Testis (tissue), 3 donors: ENCODE measurements around the gene RBFOX1. TPM values are rescaled to one million over a fixed set of nuclear protein-coding genes. Genes with fewer than 3 reads are reported as not detected.

Source experiments
- DNase-seq: peaks from one replicate; pipeline ENCODE4 v3.0.0-alpha.2; 2019
- H3K27ac ChIP-seq, 2 donors: fragments of 200-600 bp; sonication (generic); one replicate each; pipeline ENCODE4 v1.5.1; 2019
- H3K27me3 ChIP-seq: fragments of 200-600 bp; sonication (generic); one replicate; pipeline ENCODE4 v1.5.1; 2019
- H3K36me3 ChIP-seq: fragments of 200-600 bp; sonication (generic); one replicate; pipeline ENCODE4 v1.5.1; 2017; ENCODE audit warnings: low read depth; ENCODE audit errors: missing control alignments
- H3K4me1 ChIP-seq: fragments of 200-600 bp; sonication (generic); one replicate; pipeline ENCODE4 v1.5.1; 2019
- H3K4me3 ChIP-seq, 2 donors: fragments of 200-600 bp; sonication (generic); one replicate each; pipeline ENCODE4 v1.5.1; 2017 to 2019
- H3K9me3 ChIP-seq: fragments of 200-600 bp; sonication (generic); one replicate; pipeline ENCODE4 v1.5.1; 2017
- POLR2A ChIP-seq: fragments of 450-650 bp; IDR thresholded peaks from one replicate; pipeline ENCODE4 v1.6.1; 2017; ENCODE audit warnings: antibody characterized with exemption, mild to moderate bottlenecking, moderate library complexity
- WGBS, 2 donors: methylation state at CpG; one replicate each; pipeline ENCODE4 v1.1.5; 2018; 5-methylcytosine and 5-hydroxymethylcytosine counted together
- intact Hi-C: fragments of 100-400 bp; cut with DNase I; formaldehyde crosslinking; loops from one replicate; pipeline ENCODE4 v1.15.1; 2023; ENCODE audit warnings: low total_unique reads
- polyA plus RNA-seq: library from polyadenylated mRNA; stranded (reverse); fragments of 350-450 nt; fragmentation: Illumina TruSeq; extraction: RNeasy Lipid Tissue Mini Kit (QIAGEN cat#74804); gene quantifications from one replicate; pipeline ENCODE4 v1.2.3, GENCODE V29; 2014; ENCODE audit warnings: low read depth, low replicate concordance; ENCODE audit not compliant: insufficient read depth
- total RNA-seq, 2 donors: library from RNA; depleted of rRNA; stranded (reverse); fragments of >200 nt; gene quantifications; one replicate each; pipeline ENCODE4 v1.2.3, GENCODE V29; 2016
- TF ChIP-seq, protein P1 (sequence below), 3 experiments: fragments of 450-650 bp in 2 of 3; fragments of 200-600 bp in 1 of 3; sonication (generic) in 1 of 3; IDR thresholded peaks; one replicate each; pipeline ENCODE4 v1.5.1; 2016 to 2019; ENCODE audit warnings: antibody characterized with exemption in 3 of 3, mild to moderate bottlenecking in 2 of 3, moderate library complexity in 1 of 3

The RBFOX1 gene
- total and polyA plus RNA-seq, 3 donors from 2014 or later, result 0.68 to 2.8 (median 1.1) TPM

DNA sequence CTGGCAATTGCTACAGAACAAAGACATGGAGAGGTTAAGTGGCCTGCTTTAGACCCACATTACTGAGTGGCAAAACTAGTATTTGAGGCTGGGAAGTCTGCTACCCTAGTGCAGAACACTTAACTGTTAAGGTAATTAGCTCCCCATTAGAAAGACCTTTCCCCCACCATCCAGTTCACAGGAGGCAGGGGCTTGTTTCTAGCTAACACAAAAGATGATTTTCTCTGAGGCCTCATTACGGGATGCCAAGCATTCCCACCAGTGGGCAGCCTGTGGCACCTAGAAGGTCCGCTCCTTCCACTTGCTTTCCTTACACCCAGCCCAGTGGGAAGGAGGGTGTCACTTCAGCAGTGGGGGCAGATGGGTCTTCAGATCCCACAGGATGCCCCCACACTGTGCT, 99.1 kb downstream of the RBFOX1 start:
- no peaks in the 10 kb centered on the region for H3K36me3 ChIP-seq
- no peak for TF ChIP-seq POLR2A
- TF ChIP-seq, protein P1, sequence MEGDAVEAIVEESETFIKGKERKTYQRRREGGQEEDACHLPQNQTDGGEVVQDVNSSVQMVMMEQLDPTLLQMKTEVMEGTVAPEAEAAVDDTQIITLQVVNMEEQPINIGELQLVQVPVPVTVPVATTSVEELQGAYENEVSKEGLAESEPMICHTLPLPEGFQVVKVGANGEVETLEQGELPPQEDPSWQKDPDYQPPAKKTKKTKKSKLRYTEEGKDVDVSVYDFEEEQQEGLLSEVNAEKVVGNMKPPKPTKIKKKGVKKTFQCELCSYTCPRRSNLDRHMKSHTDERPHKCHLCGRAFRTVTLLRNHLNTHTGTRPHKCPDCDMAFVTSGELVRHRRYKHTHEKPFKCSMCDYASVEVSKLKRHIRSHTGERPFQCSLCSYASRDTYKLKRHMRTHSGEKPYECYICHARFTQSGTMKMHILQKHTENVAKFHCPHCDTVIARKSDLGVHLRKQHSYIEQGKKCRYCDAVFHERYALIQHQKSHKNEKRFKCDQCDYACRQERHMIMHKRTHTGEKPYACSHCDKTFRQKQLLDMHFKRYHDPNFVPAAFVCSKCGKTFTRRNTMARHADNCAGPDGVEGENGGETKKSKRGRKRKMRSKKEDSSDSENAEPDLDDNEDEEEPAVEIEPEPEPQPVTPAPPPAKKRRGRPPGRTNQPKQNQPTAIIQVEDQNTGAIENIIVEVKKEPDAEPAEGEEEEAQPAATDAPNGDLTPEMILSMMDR (IDR thresholded peaks at IDR 0.05), result no peak
- intact Hi-C loops, result no loop called here
- no peaks in the 10 kb centered on the region for H3K27me3 ChIP-seq
- no peak for DNase-seq
- no peak overlapping the region for H3K4me3 ChIP-seq
- H3K4me1 ChIP-seq, result no peaks in the 10 kb centered on the region
- no peaks in the 10 kb centered on the region for H3K9me3 ChIP-seq
- no peak overlapping the region for H3K27ac ChIP-seq
- WGBS, 2 donors, result 90 to 92% methylated on average over 2 of the region's 2 CpGs

- intact Hi-C loops, result no loop called here
- no peak for TF ChIP-seq POLR2A
- TF ChIP-seq, protein P1 (IDR thresholded peaks at IDR 0.05), result no peak
- Histone ChIP-seq H3K4me3 (no peak overlapping the region), H3K36me3 (no peaks in the 10 kb centered on the region), H3K4me1 (no peaks in the 10 kb centered on the region), H3K9me3 (no peaks in the 10 kb centered on the region), H3K27ac (no peak overlapping the region), H3K27me3 (no peaks in the 10 kb centered on the region)
- no peak for DNase-seq
- WGBS, 2 donors, result 84 to 85% methylated on average over 5 of the region's 5 CpGs
These were observed 103.7 kb downstream of the RBFOX1 start for GRCh38 chr16:7436306-7436705.

GRCh38 chr16:7437135-7437804, 104.6 kb downstream of the RBFOX1 start:
- no peak for TF ChIP-seq POLR2A
- TF ChIP-seq, protein P1 (IDR thresholded peaks at IDR 0.05), result no peak
- DNase-seq, result no peak
- whole genome bisulfite sequencing, 2 donors, result 44 to 55% methylated on average over 12 of the region's 12 CpGs
- intact Hi-C loops, result no loop called here
- Histone ChIP-seq H3K4me1 (no peaks in the 10 kb centered on the region), H3K27me3 (no peaks in the 10 kb centered on the region), H3K9me3 (no peaks in the 10 kb centered on the region), H3K4me3 (no peak overlapping the region), H3K27ac (no peak overlapping the region), H3K36me3 (no peaks in the 10 kb centered on the region)

DNA sequence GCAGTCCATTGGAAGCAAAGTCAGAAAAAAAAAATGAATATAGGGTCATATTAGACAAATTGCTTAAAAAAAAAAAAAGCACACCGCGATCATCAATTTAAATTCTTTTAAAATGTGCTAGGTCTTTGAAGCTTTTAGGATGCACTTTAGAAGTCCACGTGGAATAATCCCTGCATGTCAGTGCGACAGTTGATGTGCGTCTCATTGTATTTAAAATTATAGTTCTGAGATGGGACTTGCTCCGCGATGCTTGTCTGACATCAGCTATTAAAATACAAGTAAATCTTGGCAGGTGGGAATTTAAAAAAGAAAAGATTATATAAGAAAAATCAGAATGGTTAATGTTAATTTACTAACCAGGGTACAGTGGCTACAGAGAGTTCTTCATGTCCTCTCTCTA, 105.2 kb downstream of the RBFOX1 start:
- Histone ChIP-seq H3K4me1 (no peaks in the 10 kb centered on the region), H3K27ac (no peak overlapping the region), H3K27me3 (no peaks in the 10 kb centered on the region), H3K4me3 (no peak overlapping the region), H3K9me3 (no peaks in the 10 kb centered on the region), H3K36me3 (no peaks in the 10 kb centered on the region)
- intact Hi-C loops, result no loop called here
- 79 to 82% methylated on average over 7 of the region's 7 CpGs for WGBS, 2 donors
- TF ChIP-seq, protein P1 (IDR thresholded peaks at IDR 0.05), result no peak
- TF ChIP-seq POLR2A, result no peak
- DNase-seq, result no peak

GRCh38 chr16:7438601-7439000, 106.0 kb downstream of the RBFOX1 start:
- Histone ChIP-seq H3K27me3 (no peaks in the 10 kb centered on the region), H3K36me3 (no peaks in the 10 kb centered on the region), H3K9me3 (no peaks in the 10 kb centered on the region), H3K4me3 (no peak overlapping the region), H3K4me1 (no peaks in the 10 kb centered on the region), H3K27ac (no peak overlapping the region)
- DNase-seq, result no peak
- WGBS, 2 donors, result 86 to 90% methylated on average over 5 of the region's 5 CpGs
- intact Hi-C loops, result no loop called here
- TF ChIP-seq POLR2A, result no peak
- TF ChIP-seq, protein P1 (IDR thresholded peaks at IDR 0.05), result no peak
